Fibroblast of skin of left biceps (primary cell): ENCODE results near the gene AHNAK2.

Experiments
- DNase-seq, 2 experiments: peaks; one replicate each; pipeline ENCODE4 v3.0.0-alpha.2; 2013; ENCODE audit warnings: low read depth in 2 of 2

Gene AHNAK2

GRCh38 chr14:104939666-104940410, 38.3 kb downstream of the AHNAK2 start:
- no peak for DNase-seq

- DNase-seq, result no peak
These were observed 39.2 kb downstream of the AHNAK2 start for GRCh38 chr14:104938960-104939359.

DNA sequence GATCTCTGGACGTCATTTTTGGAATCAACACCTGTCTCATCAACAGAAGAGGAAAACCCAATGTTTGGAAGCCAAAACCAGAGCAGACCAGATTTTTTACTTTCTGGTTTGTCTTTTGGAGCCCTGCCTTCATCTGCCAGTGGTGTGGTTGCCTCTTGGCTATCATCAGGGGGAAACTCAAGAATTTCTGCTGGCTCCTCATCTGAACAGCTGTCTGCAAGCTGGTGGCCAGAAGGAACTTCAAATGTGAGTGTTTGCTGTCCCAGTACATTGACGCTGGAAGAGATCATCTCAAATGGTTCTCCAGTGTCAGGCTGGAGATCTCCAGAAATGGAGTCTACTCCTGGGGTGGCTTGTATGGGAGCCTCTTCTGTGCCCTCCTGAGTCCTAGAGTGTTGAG, 39.7 kb downstream of the AHNAK2 start:
- no peak for DNase-seq

- no peak for DNase-seq
These were observed 40.3 kb downstream of the AHNAK2 start for GRCh38 chr14:104937694-104938365.

DNA sequence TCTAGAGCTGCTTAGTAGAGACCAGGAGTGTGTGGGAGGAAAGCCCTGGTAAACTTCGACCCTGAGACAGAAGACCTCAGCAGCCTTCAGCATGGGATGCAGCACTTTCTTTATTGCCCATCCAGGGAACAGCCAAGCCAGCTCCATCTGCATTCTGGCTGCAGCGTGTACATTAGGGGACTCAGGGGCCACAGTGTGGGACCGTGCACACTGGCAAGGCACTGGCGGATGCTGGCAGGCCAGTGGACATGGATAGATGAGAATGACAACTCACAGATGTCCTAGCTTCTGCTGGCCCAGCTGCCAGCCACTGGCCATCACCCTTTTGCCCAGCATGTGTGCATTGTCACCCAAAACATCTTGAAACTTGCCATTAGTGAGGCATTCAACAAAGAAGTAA, 41.0 kb downstream of the AHNAK2 start:
- no peak for DNase-seq

GRCh38 chr14:104936361-104937155, 41.6 kb downstream of the AHNAK2 start:
- DNase-seq, result no peak

GRCh38 chr14:104935955-104936354, 42.2 kb downstream of the AHNAK2 start:
- DNase-seq, result no peak

DNA sequence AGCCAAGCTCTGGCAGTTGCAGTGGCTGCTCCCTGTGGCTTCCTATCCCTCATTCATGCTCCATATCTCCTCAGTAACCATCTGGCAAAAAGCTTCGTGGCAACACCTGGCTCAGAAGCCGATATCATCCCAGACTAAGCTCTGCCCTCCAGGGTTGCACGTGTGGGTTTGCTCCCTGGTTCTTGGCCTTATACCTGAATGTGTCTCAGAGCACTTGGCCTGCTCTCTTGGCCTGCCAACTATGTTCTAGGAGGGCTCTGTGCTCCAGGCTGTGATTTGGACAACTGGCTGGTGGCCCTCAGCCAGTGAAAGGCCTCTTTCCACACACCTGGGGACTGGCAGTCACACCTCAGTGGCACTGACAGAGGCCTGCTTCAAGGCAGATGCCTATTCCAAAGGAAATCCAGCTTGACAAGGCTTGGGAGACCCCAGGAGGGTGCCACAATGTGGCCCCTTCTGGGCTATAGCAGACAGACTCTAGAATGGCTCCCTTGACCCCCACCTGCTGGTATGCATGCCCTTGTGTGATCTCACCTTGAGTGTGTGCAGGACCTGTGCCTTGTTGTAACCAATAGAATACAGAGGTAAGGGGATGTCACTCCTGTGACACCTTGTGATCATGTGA, 43.0 kb downstream of the AHNAK2 start:
- no peak for DNase-seq

DNA sequence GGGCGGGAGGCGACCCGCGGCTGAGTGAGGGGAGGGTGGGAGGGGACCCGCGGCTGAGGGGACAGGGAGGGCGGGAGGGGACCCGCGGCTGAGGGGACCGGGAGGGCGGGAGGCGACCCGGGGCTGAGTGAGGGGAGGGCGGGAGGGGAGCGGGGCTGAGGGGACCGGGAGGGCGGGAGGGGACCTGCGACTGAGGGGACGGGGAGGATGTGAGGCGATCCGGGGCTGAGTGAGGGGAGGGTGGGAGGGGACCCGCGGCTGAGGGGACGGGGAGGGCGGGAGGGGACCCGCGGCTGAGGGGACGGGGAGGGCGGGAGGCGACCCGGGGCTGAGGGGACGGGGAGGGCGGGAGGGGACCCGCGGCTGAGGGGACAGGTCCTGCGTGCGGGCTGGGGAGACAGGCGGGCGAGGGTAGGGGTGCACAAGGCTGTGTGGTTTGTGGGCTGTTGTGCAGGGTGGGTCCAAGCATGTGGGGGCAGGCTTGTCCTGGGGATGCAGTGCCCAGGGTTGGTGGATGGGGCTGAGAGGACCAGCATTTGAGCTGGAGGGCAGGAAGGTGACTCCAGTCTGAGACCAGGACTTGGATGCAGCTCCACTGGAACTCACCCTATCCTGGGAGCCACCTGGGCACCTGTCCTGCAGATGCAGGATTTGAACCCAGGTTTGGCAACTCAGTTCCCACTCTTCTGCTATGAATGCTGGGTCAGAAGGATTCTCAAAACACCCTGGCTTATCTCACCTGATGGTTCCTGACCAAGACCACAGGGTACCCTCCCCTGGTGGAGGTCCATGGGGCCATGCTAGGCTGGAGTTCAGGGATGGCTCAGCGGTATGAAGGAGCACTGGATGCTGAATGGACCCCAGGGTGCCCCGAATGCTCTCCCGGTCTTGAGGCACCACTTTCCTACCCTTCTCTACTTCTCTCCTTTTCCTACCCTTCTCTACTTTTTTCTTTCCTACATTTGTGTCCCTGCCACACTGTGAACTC, 44.1 kb downstream of the AHNAK2 start:
- no peak for DNase-seq

GRCh38 chr14:104932676-104933631, 45.2 kb downstream of the AHNAK2 start:
- DNase-seq, result peak; percentile 59 to 74

DNA sequence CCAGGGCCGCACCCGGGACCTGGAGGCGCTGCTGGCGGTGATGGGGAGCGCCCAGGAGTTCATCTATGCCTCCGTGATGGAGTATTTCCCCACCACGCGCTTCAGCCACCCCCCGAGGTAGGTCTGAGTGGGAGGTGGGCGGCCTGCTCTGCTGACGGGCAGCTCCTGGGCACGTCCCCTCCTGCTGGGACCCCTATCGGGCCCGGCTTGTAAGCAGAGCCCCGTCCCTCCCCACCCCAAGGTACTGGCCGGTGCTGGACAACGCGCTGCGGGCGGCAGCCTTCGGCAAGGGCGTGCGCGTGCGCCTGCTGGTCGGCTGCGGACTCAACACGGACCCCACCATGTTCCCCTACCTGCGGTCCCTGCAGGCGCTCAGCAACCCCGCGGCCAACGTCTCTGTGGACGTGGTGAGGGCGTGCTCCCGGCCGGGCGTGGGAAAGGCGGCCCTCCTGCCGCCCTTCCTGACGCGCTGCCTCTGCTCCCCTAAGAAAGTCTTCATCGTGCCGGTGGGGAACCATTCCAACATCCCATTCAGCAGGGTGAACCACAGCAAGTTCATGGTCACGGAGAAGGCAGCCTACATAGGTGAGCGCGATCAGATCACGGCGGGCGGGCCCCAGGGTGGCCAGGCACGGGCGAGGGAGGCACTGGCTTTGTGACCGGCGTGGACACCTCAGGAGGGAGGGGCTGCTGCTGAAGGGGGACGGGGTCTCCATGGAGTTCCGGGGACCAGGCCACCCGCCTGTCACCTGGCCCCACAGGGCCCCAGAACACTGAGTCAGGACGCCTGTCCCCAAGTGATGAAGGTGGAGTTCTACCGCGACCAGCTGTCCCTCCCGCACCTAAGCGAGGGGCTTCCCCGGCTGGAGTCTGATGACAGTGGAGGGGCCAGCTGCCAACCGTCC, 46.2 kb downstream of the AHNAK2 start:
- DNase-seq, result no peak

DNA sequence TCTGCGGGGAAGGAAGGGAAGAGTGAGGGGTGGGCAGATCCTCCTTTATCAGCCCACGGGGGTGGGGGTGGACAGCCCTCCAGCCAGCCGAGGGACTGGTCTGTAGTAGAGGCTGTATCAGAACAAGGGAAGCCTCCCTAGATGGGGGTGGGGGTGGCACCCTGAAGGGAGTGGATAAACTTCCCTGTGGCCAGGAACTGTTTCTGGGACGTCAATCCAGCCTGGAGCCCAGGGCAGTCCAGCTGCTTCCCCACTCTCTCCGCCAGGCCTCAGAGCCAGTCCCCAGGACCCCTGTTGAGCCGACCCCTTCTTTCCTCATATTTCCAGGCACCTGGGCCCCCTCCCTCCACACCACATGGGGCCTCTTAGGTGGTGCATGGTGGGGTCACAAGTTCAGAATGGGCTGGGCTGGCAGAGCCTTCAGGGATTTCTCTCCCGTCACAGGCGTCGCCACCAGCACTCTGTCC, 46.8 kb downstream of the AHNAK2 start:
- DNase-seq, result no peak

GRCh38 chr14:104930526-104931303, 47.5 kb downstream of the AHNAK2 start:
- no peak for DNase-seq

GRCh38 chr14:104929268-104930230, 48.6 kb downstream of the AHNAK2 start:
- no peak for DNase-seq

DNA sequence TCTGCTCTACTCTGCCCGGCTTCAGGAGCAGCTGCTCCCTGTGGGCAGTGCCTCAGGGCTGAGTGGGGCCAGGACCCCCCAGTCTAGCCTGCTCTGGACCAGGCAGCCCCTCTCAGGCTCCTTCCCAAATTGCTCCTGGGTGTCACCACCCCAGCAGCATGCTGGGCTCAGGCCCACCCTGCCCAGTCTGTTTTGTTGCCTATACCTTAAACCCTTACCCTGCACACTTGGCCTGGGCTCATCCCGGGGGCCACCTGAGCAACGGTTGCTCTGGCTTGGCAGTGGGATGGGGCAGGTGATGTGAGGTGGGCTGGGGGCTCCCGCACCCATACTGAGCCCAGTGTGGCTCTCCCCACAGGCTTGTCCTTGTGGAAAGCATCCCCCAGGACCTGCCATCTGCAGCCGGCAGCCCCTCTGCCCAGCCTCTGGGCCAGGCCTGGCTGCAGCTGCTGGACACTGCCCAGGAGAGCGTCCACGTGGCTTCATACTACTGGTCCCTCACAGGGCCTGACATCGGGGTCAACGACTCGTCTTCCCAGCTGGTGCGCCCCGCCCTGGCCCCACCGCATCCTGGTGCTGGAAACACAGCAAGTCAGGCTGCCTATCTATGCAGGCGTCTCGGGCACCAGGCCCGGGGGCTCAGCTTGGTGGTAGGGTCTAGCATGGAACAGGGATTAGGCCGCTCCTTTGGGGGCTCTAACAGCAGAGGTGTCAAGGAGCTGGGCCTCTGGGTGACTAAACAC, 49.6 kb downstream of the AHNAK2 start:
- no peak for DNase-seq

DNA sequence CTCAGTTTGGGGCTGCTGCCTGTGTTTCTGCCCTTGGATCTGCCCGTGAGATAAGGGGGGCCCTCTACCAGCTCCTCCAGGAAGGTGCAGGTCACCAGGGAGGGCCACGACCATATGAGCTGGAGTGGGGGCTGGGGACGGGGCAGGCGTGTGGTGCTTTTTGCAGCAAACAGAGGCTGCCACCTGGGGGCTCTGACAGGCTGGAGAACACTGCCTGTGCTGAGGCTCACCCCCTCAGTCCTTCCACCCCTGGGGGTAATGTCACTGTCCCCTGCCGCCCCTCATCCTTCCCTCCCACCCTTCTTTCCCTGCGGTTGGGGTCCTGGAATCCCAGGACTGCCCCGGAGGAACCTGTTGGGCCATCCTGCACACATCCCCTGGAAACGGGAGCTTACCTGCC, 50.3 kb downstream of the AHNAK2 start:
- DNase-seq, result no peak
